NB4 (cell line): Measurements from ENCODE around the gene HTR4.

ENCODE experiments used
- DNase-seq: peaks from one replicate; pipeline ENCODE4 v3.0.0; 2010; ENCODE audit warnings: low read depth
- H3K4me3 ChIP-seq: one replicate; pipeline ENCODE4 v1.5.1; 2011; ENCODE audit warnings: mild to moderate bottlenecking, low read depth, low read length, moderate library complexity
- CTCF ChIP-seq: IDR thresholded peaks from one replicate; pipeline ENCODE4 v1.5.1; 2012; ENCODE audit warnings: low read depth, low read length
- MAX ChIP-seq: IDR thresholded peaks from 2 replicates; pipeline ENCODE4 v1.6.1; 2011; ENCODE audit warnings: low read depth, low read length
- MYC ChIP-seq: IDR thresholded peaks from 2 replicates; pipeline ENCODE4 v1.6.1; 2011; ENCODE audit warnings: low read depth, low read length
- POLR2A ChIP-seq: IDR thresholded peaks from 2 replicates; pipeline ENCODE4 v1.6.1; 2011; ENCODE audit warnings: mild to moderate bottlenecking; ENCODE audit not compliant: insufficient read length; ENCODE audit errors: extremely low read depth

Gene HTR4

GRCh38 chr5:148507648-148508047, 146.7 kb downstream of the HTR4 start:
- TF ChIP-seq CTCF, result no peak
- no peak for TF ChIP-seq POLR2A
- TF ChIP-seq MAX, result no peak
- TF ChIP-seq MYC, result no peak
- DNase-seq, result no peak
- no peak overlapping the region for H3K4me3 ChIP-seq

- DNase-seq, result no peak
- H3K4me3 ChIP-seq, result no peak overlapping the region
- TF ChIP-seq MYC, result no peak
- TF ChIP-seq MAX, result no peak
- no peak for TF ChIP-seq CTCF
- TF ChIP-seq POLR2A, result no peak
Measured at GRCh38 chr5:148499452-148499851, 154.9 kb downstream of the HTR4 start.

GRCh38 chr5:148497757-148498156, 156.6 kb downstream of the HTR4 start:
- TF ChIP-seq CTCF, result no peak
- no peak for TF ChIP-seq MAX
- no peak for TF ChIP-seq MYC
- no peak for TF ChIP-seq POLR2A
- no peak overlapping the region for H3K4me3 ChIP-seq
- no peak for DNase-seq

GRCh38 chr5:148492351-148492750, 162.0 kb downstream of the HTR4 start:
- no peak overlapping the region for H3K4me3 ChIP-seq
- TF ChIP-seq MYC (no peak), CTCF (no peak), MAX (no peak), POLR2A (no peak)
- no peak for DNase-seq

- no peak overlapping the region for H3K4me3 ChIP-seq
- no peak for TF ChIP-seq MAX
- TF ChIP-seq CTCF, result no peak
- no peak for TF ChIP-seq POLR2A
- TF ChIP-seq MYC, result no peak
- DNase-seq, result peak; percentile 25
Measured at GRCh38 chr5:148491793-148492184, 162.5 kb downstream of the HTR4 start.
